Spleen (tissue), 11 donors: Measurements from ENCODE around the gene LBHD1. TPM values are rescaled to one million over a fixed set of nuclear protein-coding genes. Genes with fewer than 3 reads are reported as not detected.
A peak's percentile ranks its signal among the peaks of the same experiment; 100 is the strongest.

Source experiments
- DNase-seq: peaks from one replicate; pipeline ENCODE4 v3.0.0-alpha.2; 2020
- H3K27ac ChIP-seq, 8 donors: fragments of 200-600 bp; sonication (generic) in 7 of 8; 1 replicate in 4 of 8; 2 replicates in 4 of 8; pipeline versions ENCODE4 v1.5.0 to v1.8.0; 2016 to 2021; ENCODE audit warnings: inconsistent platforms in 4 of 8, mild to moderate bottlenecking in 4 of 8, moderate library complexity in 1 of 8
- H3K27me3 ChIP-seq, 7 donors: fragments of 200-600 bp; sonication (generic) in 6 of 7; replicated peaks in 1 of 7; 1 replicate in 4 of 7; 2 replicates in 3 of 7; pipeline versions ENCODE4 v1.5.0 to v1.8.0; 2016 to 2021; ENCODE audit warnings: inconsistent platforms in 3 of 7, mild to moderate bottlenecking in 1 of 7
- H3K36me3 ChIP-seq, 6 donors: fragments of 200-600 bp; sonication (generic) in 5 of 6; 1 replicate in 4 of 6; 2 replicates in 2 of 6; pipeline versions ENCODE4 v1.5.0 to v1.8.0; 2016 to 2021; ENCODE audit warnings: inconsistent platforms in 2 of 6
- H3K4me1 ChIP-seq, 6 donors: fragments of 200-600 bp; sonication (generic) in 5 of 6; 1 replicate in 3 of 6; 2 replicates in 3 of 6; pipeline versions ENCODE4 v1.5.0 to v1.8.0; 2016 to 2021; ENCODE audit warnings: inconsistent platforms in 3 of 6
- H3K4me3 ChIP-seq, 8 donors: fragments of 200-600 bp; sonication (generic) in 7 of 8; 1 replicate in 4 of 8; 2 replicates in 4 of 8; pipeline versions ENCODE4 v1.5.0 to v1.8.0; 2016 to 2021; ENCODE audit warnings: inconsistent platforms in 4 of 8, mild to moderate bottlenecking in 4 of 8, moderate library complexity in 2 of 8
- H3K9me3 ChIP-seq, 8 donors: fragments of 200-600 bp; sonication (generic) in 7 of 8; 1 replicate in 4 of 8; 2 replicates in 4 of 8; pipeline versions ENCODE4 v1.5.0 to v1.8.0; 2016 to 2021; ENCODE audit warnings: inconsistent platforms in 4 of 8
- POLR2A ChIP-seq, 3 donors: fragments of 450-650 bp; IDR thresholded peaks; one replicate each; pipeline ENCODE4 v1.5.1; 2017; ENCODE audit warnings: antibody characterized with exemption in 3 of 3, mild to moderate bottlenecking in 1 of 3
- POLR2AphosphoS5 ChIP-seq, 3 donors: sonication (generic); formaldehyde crosslinking; IDR thresholded peaks; one replicate each; pipeline ENCODE4 v1.5.1; 2017; ENCODE audit warnings: antibody characterized with exemption in 3 of 3
- WGBS, 5 donors: extraction: QIAGEN DNeasy Blood & Tissue Kit in 3 of 5; methylation state at CpG; one replicate each; pipeline versions ENCODE4 v1.1.5 to v1.1.7; 2013 to 2018; 5-methylcytosine and 5-hydroxymethylcytosine counted together
- intact Hi-C: fragments of 100-400 bp; cut with DNase I; formaldehyde crosslinking; loops from one replicate; pipeline ENCODE4 v1.15.0; 2023; ENCODE audit warnings: low total_unique reads
- polyA plus RNA-seq, 3 donors: library from polyadenylated mRNA; stranded (reverse); fragments of 200-250 nt; gene quantifications; one replicate each; pipeline ENCODE4 v1.2.1, GENCODE V29; 2013
- total RNA-seq, 7 donors: library from RNA; depleted of rRNA in 3 of 7; stranded (reverse); fragments of >200 nt in 3 of 7; fragmentation: NEBNext Ultra II Directional in 4 of 7; extraction: Animal tissue kit (Norgen Biotek cat#: 25700) in 4 of 7; gene quantifications; one replicate each; pipeline versions ENCODE4 v1.1.0 to v1.2.1, GENCODE V29; 2016 to 2021
- TF ChIP-seq, protein P1 (sequence below), 11 experiments: fragments of 200-600 bp in 7 of 11; fragments of 450-650 bp in 4 of 11; sonication (generic) in 4 of 11; IDR thresholded peaks in 8 of 11; conservative IDR thresholded peaks in 3 of 11; 1 replicate in 7 of 11; 2 replicates in 4 of 11; pipeline versions ENCODE4 v1.4.0 to v1.8.0; 2016 to 2021; ENCODE audit warnings: antibody characterized with exemption in 11 of 11, inconsistent platforms in 4 of 11, mild to moderate bottlenecking in 1 of 11
- donor health status: healthy with polysubstance abuse.
- donor health status: DM: no; HTN: no; CAD: no; lungs with moderate emphysema.
- donor health status: DM: no; HTN: no; CAD: no.
- donor health status: Bipolar disorder and iron deficiency.
- donor health status: healthy.
- donor health status: DM: no; HTN: no; CAD: no.
- donor health status: DM: yes; HTN: yes; CAD: no.

LBHD1 gene
- total and polyA plus RNA-seq, 10 donors, result 7.3 to 21.2 (median 13.3) TPM

DNA sequence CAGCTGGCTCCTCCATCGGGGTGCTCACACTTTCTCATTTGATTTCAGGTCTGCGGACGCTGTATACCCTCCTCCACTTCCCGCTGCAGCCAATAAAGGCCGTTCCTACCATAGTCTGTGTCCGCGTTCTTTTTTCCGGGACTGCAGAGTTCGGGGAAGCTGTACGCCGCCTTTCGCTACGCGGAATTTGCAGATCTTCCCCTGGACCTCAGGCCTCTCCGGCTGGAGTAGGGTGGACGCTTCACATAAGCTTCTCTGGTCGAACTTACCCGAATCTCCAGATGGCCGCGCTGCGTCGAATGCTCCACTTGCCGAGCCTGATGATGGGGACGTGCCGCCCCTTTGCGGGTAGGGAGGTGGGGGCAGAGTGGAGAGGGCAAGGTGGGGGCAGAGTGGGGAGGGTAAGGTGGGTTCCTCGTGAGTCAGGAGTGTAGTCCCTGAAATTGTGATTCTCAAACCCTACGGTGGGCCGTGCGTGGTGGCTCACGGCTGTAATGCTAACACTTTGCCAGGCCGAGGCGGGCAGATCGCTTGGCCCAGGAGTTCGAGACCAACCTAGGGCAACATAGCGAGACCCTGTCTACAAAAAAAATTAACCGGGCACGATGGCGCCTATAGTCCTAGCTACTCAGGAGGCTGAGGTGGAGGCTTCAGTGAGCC, 6.3 kb downstream of the LBHD1 start:
- Histone ChIP-seq H3K27ac (peak overlapping the region; percentile 87 to 96 (median 94)), H3K36me3 (peaks cover 0 to 45% (median 19%) of the 10 kb centered on the region in 6 donors), H3K27me3 (no peaks in the 10 kb centered on the region), H3K4me1 (peaks cover 25 to 78% (median 60%) of the 10 kb centered on the region in 6 donors), H3K9me3 (no peaks in the 10 kb centered on the region), H3K4me3 (peak overlapping the region; percentile 73 to 91 (median 82))
- 2 to 8% (median 5%) methylated on average over 29 to 39 of the region's 39 CpGs for WGBS, 5 donors
- no peak for TF ChIP-seq POLR2AphosphoS5 (IDR thresholded peaks at IDR 0.05)
- no peak for TF ChIP-seq POLR2A (IDR thresholded peaks at IDR 0.05)
- TF ChIP-seq, protein P1, sequence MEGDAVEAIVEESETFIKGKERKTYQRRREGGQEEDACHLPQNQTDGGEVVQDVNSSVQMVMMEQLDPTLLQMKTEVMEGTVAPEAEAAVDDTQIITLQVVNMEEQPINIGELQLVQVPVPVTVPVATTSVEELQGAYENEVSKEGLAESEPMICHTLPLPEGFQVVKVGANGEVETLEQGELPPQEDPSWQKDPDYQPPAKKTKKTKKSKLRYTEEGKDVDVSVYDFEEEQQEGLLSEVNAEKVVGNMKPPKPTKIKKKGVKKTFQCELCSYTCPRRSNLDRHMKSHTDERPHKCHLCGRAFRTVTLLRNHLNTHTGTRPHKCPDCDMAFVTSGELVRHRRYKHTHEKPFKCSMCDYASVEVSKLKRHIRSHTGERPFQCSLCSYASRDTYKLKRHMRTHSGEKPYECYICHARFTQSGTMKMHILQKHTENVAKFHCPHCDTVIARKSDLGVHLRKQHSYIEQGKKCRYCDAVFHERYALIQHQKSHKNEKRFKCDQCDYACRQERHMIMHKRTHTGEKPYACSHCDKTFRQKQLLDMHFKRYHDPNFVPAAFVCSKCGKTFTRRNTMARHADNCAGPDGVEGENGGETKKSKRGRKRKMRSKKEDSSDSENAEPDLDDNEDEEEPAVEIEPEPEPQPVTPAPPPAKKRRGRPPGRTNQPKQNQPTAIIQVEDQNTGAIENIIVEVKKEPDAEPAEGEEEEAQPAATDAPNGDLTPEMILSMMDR (IDR thresholded peaks at IDR 0.05 in 8 of 11, conservative IDR thresholded peaks at IDR 0.05 in 3 of 11), result no peak
- peak; percentile 90 for DNase-seq
- intact Hi-C loops, result no loop called here

DNA sequence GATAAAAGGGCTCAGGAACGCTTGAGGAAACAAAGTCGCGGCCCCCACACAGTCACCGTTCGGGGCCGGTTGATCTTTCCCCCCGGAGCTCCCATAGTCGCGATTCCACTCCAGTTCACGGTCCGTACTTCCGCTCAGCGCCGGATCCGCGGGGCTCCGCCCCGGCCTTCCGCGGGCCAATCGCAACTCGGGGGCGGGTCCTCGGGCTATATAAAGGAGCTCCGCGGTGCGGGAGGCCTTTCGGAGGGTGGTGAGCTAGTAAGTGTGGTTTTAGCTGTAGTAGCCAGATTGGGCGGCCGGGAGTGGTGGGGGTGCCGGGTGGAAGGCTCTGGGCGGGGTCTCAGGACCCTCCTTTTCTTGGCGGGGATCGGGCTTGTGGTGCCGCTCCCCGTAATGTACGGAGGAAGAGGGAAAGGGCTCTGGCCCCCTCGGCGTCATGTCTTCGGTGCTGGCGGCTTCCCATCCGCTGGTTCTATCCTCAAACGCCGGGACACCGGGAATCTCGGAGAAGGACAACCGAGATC, 6.9 kb downstream of the LBHD1 start, which contains the start of the genes C11orf98 and CSKMT:
C11orf98 (minus strand) TSS at position 136 of the 524 bp plus-strand sequence; CDS start at position 95, 41 bp downstream.
CSKMT (plus strand) TSS at position 238 of the 524 bp plus-strand sequence. CDS start 568 bp downstream, outside the sequence.
- Histone ChIP-seq H3K4me1 (peaks cover 25 to 72% (median 54%) of the 10 kb centered on the region in 6 donors), H3K9me3 (no peaks in the 10 kb centered on the region), H3K27ac (peak within 1 kb of the TSS; percentile 87 to 96 (median 94)), H3K4me3 (peak within 1 kb of the TSS; percentile 73 to 91 (median 82)), H3K36me3 (peaks cover 0 to 47% (median 19%) of the 10 kb centered on the region in 6 donors), H3K27me3 (no peaks in the 10 kb centered on the region)
- WGBS, 5 donors, result 0 to 1% (median 0%) methylated on average over 29 to 47 of the region's 47 CpGs
- peak; percentile 98 for DNase-seq
- intact Hi-C loops, result no loop called here
- TF ChIP-seq, protein P1 (IDR thresholded peaks at IDR 0.05 in 8 of 11, conservative IDR thresholded peaks at IDR 0.05 in 3 of 11), result peak in 3 of 11 experiments; percentile 4 to 25 (median 9)
- TF ChIP-seq POLR2A (IDR thresholded peaks at IDR 0.05), result peak; percentile 70 to 95 (median 94)
- peak; percentile 99 to 100 (median 100) for TF ChIP-seq POLR2AphosphoS5 (IDR thresholded peaks at IDR 0.05)

DNA sequence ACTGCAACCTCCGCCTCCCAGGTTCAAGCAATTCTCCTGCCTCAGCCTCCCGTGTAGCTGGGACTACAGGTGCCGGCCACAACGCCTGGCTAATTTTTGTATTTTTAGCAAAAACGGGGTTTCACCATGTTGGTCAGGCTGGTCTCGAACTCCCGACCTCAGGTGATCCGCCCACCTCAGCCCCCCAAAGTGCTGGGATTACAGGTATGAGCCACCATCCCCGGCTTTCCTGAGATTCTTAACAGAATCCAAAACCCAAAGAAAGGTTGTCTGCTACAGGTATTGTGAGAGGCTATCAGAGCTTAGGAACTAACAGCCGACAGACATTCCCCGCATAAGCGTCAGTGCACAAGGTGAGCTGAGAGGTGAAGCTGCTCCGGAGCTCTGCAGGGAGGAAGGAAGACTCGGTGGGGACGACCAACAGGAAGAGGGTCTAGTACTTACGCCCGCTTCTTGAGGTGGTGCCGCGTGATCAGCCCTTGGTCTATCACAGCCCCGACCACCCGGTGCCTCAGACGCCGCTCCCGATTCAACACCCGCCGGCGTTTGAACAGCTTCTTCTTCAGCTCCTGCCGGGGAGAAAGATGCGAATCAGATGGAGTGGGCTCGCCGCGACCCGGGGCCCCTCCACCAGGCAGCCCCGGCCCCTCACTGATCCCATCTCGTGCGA, 7.5 kb downstream of the LBHD1 start:
- Histone ChIP-seq H3K27me3 (no peaks in the 10 kb centered on the region), H3K4me3 (peak overlapping the region; percentile 73 to 91 (median 82)), H3K27ac (peak overlapping the region; percentile 87 to 96 (median 94)), H3K36me3 (peaks cover 0 to 47% (median 19%) of the 10 kb centered on the region in 6 donors), H3K9me3 (no peaks in the 10 kb centered on the region), H3K4me1 (peaks cover 25 to 66% (median 48%) of the 10 kb centered on the region in 6 donors)
- WGBS, 5 donors, result 2 to 5% (median 2%) methylated on average over 18 to 36 of the region's 36 CpGs
- intact Hi-C loops, result no loop called here
- DNase-seq, result no peak
- TF ChIP-seq POLR2A (IDR thresholded peaks at IDR 0.05) (no peak), POLR2AphosphoS5 (IDR thresholded peaks at IDR 0.05) (no peak)
- TF ChIP-seq, protein P1 (IDR thresholded peaks at IDR 0.05 in 8 of 11, conservative IDR thresholded peaks at IDR 0.05 in 3 of 11), result no peak
